Panc1 (cell line): ENCODE data around the gene TAF11. TPM values are rescaled to one million over a fixed set of nuclear protein-coding genes. Genes with fewer than 3 reads are reported as not detected.
"Not testable (repeated sequence)": the region's sequence is repeated elsewhere in the genome, so short reads cannot be mapped to it uniquely, and the experiment has no call there.

ENCODE experiments used
- ATAC-seq: fragments of 200-7000 bp; cut with Tn5 transposase; 2 replicates; pipeline ENCODE4 v1.9.1; 2020; ENCODE audit warnings: mild to moderate bottlenecking, moderate library complexity
- BruUV-seq: library from RNA; stranded (reverse); fragments of 400-500 nt; replicated peaks from 2 replicates; lab custom pipeline; 2021; lab: Mats Ljungman, UMichigan
- CTCF ChIA-PET: fragments of 300-600 bp; sonication (Branson Sonifier 250); formaldehyde crosslinking; loops from one replicate; lab custom pipeline; 2022; ENCODE audit warnings: antibody characterized with exemption; lab: Charles Lee
- POLR2A ChIA-PET: fragments of 300-600 bp; sonication (Branson Sonifier 250); formaldehyde crosslinking; loops from one replicate; lab custom pipeline; 2022; ENCODE audit warnings: antibody characterized with exemption; lab: Charles Lee
- DNase-seq: peaks from one replicate; pipeline ENCODE4 v3.0.0-alpha.2; 2010; ENCODE audit warnings: low read depth, low spot score
- H3K27ac ChIP-seq: 2 replicates; pipeline ENCODE4 v1.5.1; 2011; ENCODE audit warnings: mild to moderate bottlenecking, low read length, inconsistent platforms
- H3K27me3 ChIP-seq: fragments of 200-500 bp; sonication (Bioruptor generic); 2 replicates; pipeline ENCODE4 v1.6.0; 2014; ENCODE audit warnings: low read length, inconsistent platforms; ENCODE audit not compliant: control insufficient read depth, insufficient read depth
- H3K36me3 ChIP-seq: fragments of 200-500 bp; sonication (Bioruptor generic); 2 replicates; pipeline ENCODE4 v1.5.1; 2014; ENCODE audit warnings: inconsistent platforms, mild to moderate bottlenecking, low read length, moderate library complexity; ENCODE audit not compliant: control insufficient read depth, insufficient read depth
- H3K4me1 ChIP-seq: 2 replicates; pipeline ENCODE4 v1.5.1; 2011; ENCODE audit warnings: inconsistent platforms, mild to moderate bottlenecking, low read length, moderate library complexity; ENCODE audit not compliant: control insufficient read depth, insufficient read depth
- H3K4me3 ChIP-seq, 2 experiments: 2 replicates each; pipeline ENCODE4 v1.5.1; 2011 to 2012; ENCODE audit warnings: low read depth in 2 of 2, low read length in 2 of 2, mild to moderate bottlenecking in 2 of 2, inconsistent platforms in 1 of 2, moderate library complexity in 1 of 2
- H3K9me3 ChIP-seq: fragments of 200-500 bp; sonication (Bioruptor generic); 2 replicates; pipeline ENCODE4 v1.5.1; 2014; ENCODE audit warnings: low read depth, mild to moderate bottlenecking, inconsistent platforms, low read length, moderate library complexity; ENCODE audit not compliant: control insufficient read depth, insufficient read depth
- CTCF ChIP-seq: fragments of 450-650 bp; IDR thresholded peaks from 2 replicates; pipeline ENCODE4 v1.5.1; 2017; ENCODE audit warnings: mild to moderate bottlenecking
- POLR2AphosphoS5 ChIP-seq: IDR thresholded peaks from 2 replicates; pipeline ENCODE4 v1.6.1; 2012; ENCODE audit warnings: mild to moderate bottlenecking, low read depth, low read length, moderate library complexity
- SIN3A ChIP-seq: IDR thresholded peaks from 2 replicates; pipeline ENCODE4 v1.6.1; 2012; ENCODE audit warnings: low read depth, mild to moderate bottlenecking, low read length, moderate library complexity, borderline replicate concordance; ENCODE audit not compliant: insufficient read depth
- TCF7L2 ChIP-seq: IDR thresholded peaks from 2 replicates; pipeline ENCODE4 v1.6.1; 2011; ENCODE audit warnings: mild to moderate bottlenecking, low read depth, low read length, inconsistent platforms
- in situ Hi-C: cut with HindIII; loops from 2 replicates; pipeline ENCODE4 v1.10.0; 2016; ENCODE audit warnings: low sequenced_read_pairs, low pct_unique_long_range_greater_than_20kb
- intact Hi-C: fragments of 100-400 bp; cut with micrococcal nuclease; formaldehyde crosslinking; loops from one replicate; pipeline ENCODE4 v1.10.0; 2022; ENCODE audit not compliant: unreplicated experiment
- total RNA-seq: library from RNA; stranded (reverse); gene quantifications from one replicate; pipeline ENCODE4 v1.2.1, GENCODE V29; 2021; ENCODE audit not compliant: unreplicated experiment
- TF ChIP-seq, protein P1 (sequence below), 2 experiments: IDR thresholded peaks; 2 replicates each; pipeline ENCODE4 v1.6.1; 2011 to 2012; ENCODE audit warnings: low read depth in 2 of 2, control low read depth in 1 of 2, low read length in 1 of 2, mild to moderate bottlenecking in 1 of 2, moderate library complexity in 1 of 2; ENCODE audit not compliant: insufficient read depth in 1 of 2

TAF11 gene
- total RNA-seq, 1 experiment from 2014 or later = 25.3 TPM

DNA sequence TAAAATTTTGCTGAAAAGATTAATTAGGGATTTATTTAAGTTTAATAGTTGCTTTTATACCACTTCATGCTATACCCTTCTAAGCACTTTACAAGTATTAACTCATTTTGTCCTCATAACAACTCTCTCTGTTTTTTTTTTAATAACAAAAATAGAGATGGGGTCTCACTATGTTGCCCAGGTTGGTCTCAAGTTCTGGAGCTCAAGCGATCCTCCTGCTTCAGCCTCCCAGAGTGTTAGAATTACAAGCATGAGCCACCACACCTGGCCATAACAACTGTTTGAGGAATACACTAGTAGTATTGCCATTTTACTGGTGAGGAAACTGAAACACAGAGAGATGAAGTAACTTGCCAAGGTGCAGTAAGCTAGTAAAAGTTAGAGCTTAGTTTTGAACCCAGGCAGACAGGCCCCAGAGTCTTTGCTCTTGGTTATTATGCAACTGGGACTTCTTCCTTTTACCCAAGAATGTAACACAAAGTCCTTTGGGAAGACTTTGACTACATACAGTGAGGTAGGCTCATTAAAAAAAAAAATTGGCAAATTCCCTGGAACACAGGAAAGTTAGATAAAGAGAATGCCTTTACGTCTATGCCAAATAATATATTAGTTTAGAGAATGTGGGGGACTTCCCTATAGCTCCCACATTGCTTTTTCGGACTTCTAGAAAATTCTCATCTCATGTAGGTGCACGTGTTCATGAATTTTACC is 12.6 kb upstream of the TAF11 start:
- POLR2A ChIA-PET = no interaction called here

GRCh38 chr6:34899748-34900147 is 11.9 kb upstream of the TAF11 start:
- BruUV-seq, H3K27ac ChIP-seq, H3K36me3 ChIP-seq, H3K27me3 ChIP-seq, H3K9me3 ChIP-seq, H3K4me1 ChIP-seq, intact Hi-C loops, CTCF ChIA-PET, ATAC-seq, DNase-seq, H3K4me3 ChIP-seq, in situ Hi-C loops: not testable (repeated sequence)
- POLR2A ChIA-PET = interaction anchor here (0.6 kb wide), 1 partner anchor 48 kb away, joined by 3 read pairs; no protein-coding TSS in a partner anchor

More for the DNA sequence above, 12.6 kb upstream of the TAF11 start:
- BruUV-seq = no TSS peak
- CTCF ChIA-PET = no interaction called here
- Histone ChIP-seq H3K4me1 (peaks cover 6% of the 10 kb centered on the region; the same call in 1 of the 2 replicates), H3K4me3 (no peak overlapping the region), H3K27ac (no peak overlapping the region), H3K9me3 (no peaks in the 10 kb centered on the region), H3K27me3 (no peaks in the 10 kb centered on the region), H3K36me3 (no peaks in the 10 kb centered on the region)
- intact Hi-C loops (no loop called here), in situ Hi-C loops (no loop called here)
- TF ChIP-seq, protein P1, sequence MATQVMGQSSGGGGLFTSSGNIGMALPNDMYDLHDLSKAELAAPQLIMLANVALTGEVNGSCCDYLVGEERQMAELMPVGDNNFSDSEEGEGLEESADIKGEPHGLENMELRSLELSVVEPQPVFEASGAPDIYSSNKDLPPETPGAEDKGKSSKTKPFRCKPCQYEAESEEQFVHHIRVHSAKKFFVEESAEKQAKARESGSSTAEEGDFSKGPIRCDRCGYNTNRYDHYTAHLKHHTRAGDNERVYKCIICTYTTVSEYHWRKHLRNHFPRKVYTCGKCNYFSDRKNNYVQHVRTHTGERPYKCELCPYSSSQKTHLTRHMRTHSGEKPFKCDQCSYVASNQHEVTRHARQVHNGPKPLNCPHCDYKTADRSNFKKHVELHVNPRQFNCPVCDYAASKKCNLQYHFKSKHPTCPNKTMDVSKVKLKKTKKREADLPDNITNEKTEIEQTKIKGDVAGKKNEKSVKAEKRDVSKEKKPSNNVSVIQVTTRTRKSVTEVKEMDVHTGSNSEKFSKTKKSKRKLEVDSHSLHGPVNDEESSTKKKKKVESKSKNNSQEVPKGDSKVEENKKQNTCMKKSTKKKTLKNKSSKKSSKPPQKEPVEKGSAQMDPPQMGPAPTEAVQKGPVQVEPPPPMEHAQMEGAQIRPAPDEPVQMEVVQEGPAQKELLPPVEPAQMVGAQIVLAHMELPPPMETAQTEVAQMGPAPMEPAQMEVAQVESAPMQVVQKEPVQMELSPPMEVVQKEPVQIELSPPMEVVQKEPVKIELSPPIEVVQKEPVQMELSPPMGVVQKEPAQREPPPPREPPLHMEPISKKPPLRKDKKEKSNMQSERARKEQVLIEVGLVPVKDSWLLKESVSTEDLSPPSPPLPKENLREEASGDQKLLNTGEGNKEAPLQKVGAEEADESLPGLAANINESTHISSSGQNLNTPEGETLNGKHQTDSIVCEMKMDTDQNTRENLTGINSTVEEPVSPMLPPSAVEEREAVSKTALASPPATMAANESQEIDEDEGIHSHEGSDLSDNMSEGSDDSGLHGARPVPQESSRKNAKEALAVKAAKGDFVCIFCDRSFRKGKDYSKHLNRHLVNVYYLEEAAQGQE (IDR thresholded peaks at IDR 0.05; ENCODE audit: insufficient read depth in 1 of 2, low read depth in 2 of 2, low read length in 1 of 2) = no peak
- TF ChIP-seq SIN3A = no peak
- TF ChIP-seq POLR2AphosphoS5 = no peak
- TF ChIP-seq TCF7L2 = no peak
- no peak for TF ChIP-seq CTCF
- no peak for ATAC-seq
- no peak for DNase-seq

DNA sequence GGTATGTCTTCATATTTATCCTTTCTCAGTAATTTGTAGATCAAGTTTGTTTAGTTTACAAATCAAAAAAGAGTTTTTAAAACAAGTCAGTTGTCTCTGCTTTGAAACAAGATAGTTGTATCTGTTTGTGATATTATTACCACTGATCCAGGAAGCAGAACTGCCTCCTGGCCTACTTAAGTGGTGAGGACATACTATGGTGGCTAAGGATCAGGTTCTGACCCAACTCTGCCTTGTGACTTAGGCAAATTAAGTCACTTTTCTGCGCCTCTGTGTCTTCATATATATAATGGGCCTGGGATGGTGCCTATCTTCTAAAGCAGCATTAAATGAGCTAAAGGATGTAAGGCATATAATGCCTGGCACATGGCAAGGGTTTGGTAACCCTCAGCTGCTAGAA is 9.9 kb upstream of the TAF11 start:
- DNase-seq (no peak), ATAC-seq (no peak)
- Histone ChIP-seq H3K27me3 (no peaks in the 10 kb centered on the region), H3K9me3 (no peaks in the 10 kb centered on the region), H3K4me3 (no peak overlapping the region), H3K4me1 (peaks cover 6% of the 10 kb centered on the region; the same call in 1 of the 2 replicates), H3K27ac (no peak overlapping the region), H3K36me3 (no peaks in the 10 kb centered on the region)
- intact Hi-C loops = no loop called here
- TF ChIP-seq CTCF = no peak
- no peak for TF ChIP-seq POLR2AphosphoS5
- TF ChIP-seq TCF7L2 = no peak
- TF ChIP-seq, protein P1 (IDR thresholded peaks at IDR 0.05; ENCODE audit: insufficient read depth in 1 of 2, low read depth in 2 of 2, low read length in 1 of 2) = no peak
- TF ChIP-seq SIN3A = no peak
- no TSS peak for BruUV-seq
- ChIA-PET CTCF (no interaction called here), POLR2A (no interaction called here)
- in situ Hi-C loops = no loop called here
